Endothelial cell of umbilical vein (primary cell): ENCODE measurements around the gene KIAA1958.

ENCODE experiments used
- POLR2A ChIP-seq: IDR thresholded peaks from 2 replicates; pipeline ENCODE4 v1.6.1; 2012; ENCODE audit warnings: low read depth, mild to moderate bottlenecking, control low read depth, low read length
- TF ChIP-seq, protein P1 (sequence below), 2 donors: IDR thresholded peaks; 1 replicate in 1 of 2; 2 replicates in 1 of 2; pipeline ENCODE4 v1.5.1; 2011; ENCODE audit warnings: low read length in 2 of 2, mild to moderate bottlenecking in 2 of 2, moderate library complexity in 2 of 2, control low read depth in 1 of 2, inconsistent platforms in 1 of 2, low read depth in 1 of 2; ENCODE audit not compliant: insufficient read depth in 1 of 2; ENCODE audit errors: extremely low read depth in 1 of 2

DNA sequence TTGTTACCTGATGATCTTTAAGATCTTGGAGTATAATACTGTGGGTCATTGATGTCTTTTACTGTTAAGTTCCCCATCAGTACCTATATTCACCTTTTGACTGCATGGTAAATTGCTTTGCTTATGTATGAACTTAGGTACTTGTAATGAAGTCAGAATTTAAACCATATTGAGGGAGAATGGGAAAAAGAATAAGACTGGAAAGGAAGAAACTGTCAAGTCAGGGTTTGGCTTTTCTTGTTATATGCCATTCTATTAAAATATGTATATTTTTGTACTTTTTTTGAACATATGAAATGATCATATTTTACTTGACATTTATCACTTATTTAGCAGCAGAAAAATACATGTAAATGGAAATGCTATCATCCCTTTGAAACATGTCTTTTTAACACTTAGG is 58.6 kb downstream of the KIAA1958 start:
- TF ChIP-seq, protein P1, sequence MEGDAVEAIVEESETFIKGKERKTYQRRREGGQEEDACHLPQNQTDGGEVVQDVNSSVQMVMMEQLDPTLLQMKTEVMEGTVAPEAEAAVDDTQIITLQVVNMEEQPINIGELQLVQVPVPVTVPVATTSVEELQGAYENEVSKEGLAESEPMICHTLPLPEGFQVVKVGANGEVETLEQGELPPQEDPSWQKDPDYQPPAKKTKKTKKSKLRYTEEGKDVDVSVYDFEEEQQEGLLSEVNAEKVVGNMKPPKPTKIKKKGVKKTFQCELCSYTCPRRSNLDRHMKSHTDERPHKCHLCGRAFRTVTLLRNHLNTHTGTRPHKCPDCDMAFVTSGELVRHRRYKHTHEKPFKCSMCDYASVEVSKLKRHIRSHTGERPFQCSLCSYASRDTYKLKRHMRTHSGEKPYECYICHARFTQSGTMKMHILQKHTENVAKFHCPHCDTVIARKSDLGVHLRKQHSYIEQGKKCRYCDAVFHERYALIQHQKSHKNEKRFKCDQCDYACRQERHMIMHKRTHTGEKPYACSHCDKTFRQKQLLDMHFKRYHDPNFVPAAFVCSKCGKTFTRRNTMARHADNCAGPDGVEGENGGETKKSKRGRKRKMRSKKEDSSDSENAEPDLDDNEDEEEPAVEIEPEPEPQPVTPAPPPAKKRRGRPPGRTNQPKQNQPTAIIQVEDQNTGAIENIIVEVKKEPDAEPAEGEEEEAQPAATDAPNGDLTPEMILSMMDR (IDR thresholded peaks at IDR 0.05; ENCODE audit: extremely low read depth in 1 of 2, insufficient read depth in 1 of 2, low read depth in 1 of 2, low read length in 2 of 2): no peak
- no peak for TF ChIP-seq POLR2A
